Naive thymus-derived CD8-positive, alpha-beta T cell (primary cell): Measurements from ENCODE around the gene LSM12. TPM values are rescaled to one million over a fixed set of nuclear protein-coding genes. Genes with fewer than 3 reads are reported as not detected.
"Not testable (repeated sequence)": the region's sequence is repeated elsewhere in the genome, so short reads cannot be mapped to it uniquely, and the experiment has no call there.

ENCODE experiments used
- ATAC-seq, 2 donors: fragments of 150-1000 bp; cut with Tn5 transposase in 1 of 2; sonication (Bioruptor Pico), chemical (Tn5 transposase) in 1 of 2; 1 replicate in 1 of 2; 2 replicates in 1 of 2; pipeline ENCODE4 v1.10.0; 2021; ENCODE audit warnings: mild to moderate bottlenecking in 2 of 2, moderate library complexity in 2 of 2
- POLR2A ChIA-PET: fragments of 350-600 bp; sonication (Branson Sonifier 250); formaldehyde crosslinking; loops from one replicate; lab custom pipeline; 2021; ENCODE audit warnings: antibody characterized with exemption; lab: Charles Lee
- DNase-seq, 10 donors: peaks; one replicate each; pipeline versions ENCODE4 v3.0.0 to v3.0.0-alpha.2; 2020 to 2022
- H3K27ac Mint-ChIP-seq, 10 donors: one replicate each; pipeline ENCODE4 v1.8.0; 2020 to 2022; ENCODE audit warnings: mild to moderate bottlenecking in 10 of 10, mixed read lengths in 10 of 10, moderate library complexity in 4 of 10, inconsistent platforms in 1 of 10
- H3K27me3 Mint-ChIP-seq, 5 donors: one replicate each; pipeline ENCODE4 v1.8.0; 2021 to 2022; ENCODE audit warnings: mixed read lengths in 5 of 5
- H3K36me3 Mint-ChIP-seq, 3 donors: one replicate each; pipeline ENCODE4 v1.8.0; 2020 to 2022; ENCODE audit warnings: mixed read lengths in 3 of 3, mild to moderate bottlenecking in 2 of 3, inconsistent platforms in 1 of 3
- H3K4me1 Mint-ChIP-seq, 4 donors: one replicate each; pipeline ENCODE4 v1.8.0; 2021 to 2022; ENCODE audit warnings: mixed read lengths in 4 of 4
- H3K4me3 Mint-ChIP-seq, 10 donors: one replicate each; pipeline ENCODE4 v1.8.0; 2020 to 2022; ENCODE audit warnings: mild to moderate bottlenecking in 10 of 10, mixed read lengths in 10 of 10, moderate library complexity in 6 of 10, inconsistent platforms in 1 of 10
- H3K9me3 Mint-ChIP-seq, 9 donors: one replicate each; pipeline ENCODE4 v1.8.0; 2020 to 2022; ENCODE audit warnings: mixed read lengths in 9 of 9, mild to moderate bottlenecking in 3 of 9, inconsistent platforms in 1 of 9, moderate library complexity in 1 of 9
- polyA plus RNA-seq, 3 donors: library from polyadenylated mRNA; unstranded; fragments of 300-500 nt; fragmentation: Illumina TruSeq; gene quantifications; one replicate each; pipeline ENCODE4 v1.2.3, GENCODE V29; 2021
- total RNA-seq, 8 experiments: library from RNA in 2 of 8; stranded (reverse) in 2 of 8; gene quantifications; one replicate each; pipeline ENCODE4 v1.2.3 and lab custom pipeline; 2021 to 2026

LSM12 gene
- total and polyA plus RNA-seq, 5 experiments from 2014 or later = 33.3 to 82.6 (median 63.4) TPM

DNA sequence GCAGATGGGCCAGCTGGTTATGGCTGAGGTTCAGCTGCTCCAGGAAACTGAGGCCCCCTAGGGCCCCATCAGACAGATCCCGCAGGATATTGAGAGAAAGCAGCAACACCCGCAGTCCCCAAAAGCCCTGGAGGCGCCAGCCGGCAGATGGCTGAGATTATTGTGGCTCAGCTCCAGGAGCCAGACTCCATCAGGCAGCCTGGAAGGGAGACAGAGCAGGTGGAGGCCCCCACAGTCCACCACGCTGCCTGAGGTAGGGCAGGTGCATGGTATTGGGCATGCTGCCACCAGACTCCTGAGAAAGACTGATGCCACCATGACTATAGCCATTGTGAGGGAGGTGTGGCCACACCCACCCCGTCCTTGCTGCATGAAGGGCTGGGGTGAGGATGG is 42.2 kb downstream of the LSM12 start:
- Mint-ChIP-seq H3K4me1 (no peaks in the 10 kb centered on the region), H3K27me3 (no peaks in the 10 kb centered on the region), H3K27ac (no peak overlapping the region), H3K36me3 (peaks cover 0 to 5% (median 0%) of the 10 kb centered on the region in 3 donors), H3K4me3 (no peak overlapping the region), H3K9me3 (no peaks in the 10 kb centered on the region)
- DNase-seq (no peak), ATAC-seq (no peak)
- POLR2A ChIA-PET = no interaction called here

DNA sequence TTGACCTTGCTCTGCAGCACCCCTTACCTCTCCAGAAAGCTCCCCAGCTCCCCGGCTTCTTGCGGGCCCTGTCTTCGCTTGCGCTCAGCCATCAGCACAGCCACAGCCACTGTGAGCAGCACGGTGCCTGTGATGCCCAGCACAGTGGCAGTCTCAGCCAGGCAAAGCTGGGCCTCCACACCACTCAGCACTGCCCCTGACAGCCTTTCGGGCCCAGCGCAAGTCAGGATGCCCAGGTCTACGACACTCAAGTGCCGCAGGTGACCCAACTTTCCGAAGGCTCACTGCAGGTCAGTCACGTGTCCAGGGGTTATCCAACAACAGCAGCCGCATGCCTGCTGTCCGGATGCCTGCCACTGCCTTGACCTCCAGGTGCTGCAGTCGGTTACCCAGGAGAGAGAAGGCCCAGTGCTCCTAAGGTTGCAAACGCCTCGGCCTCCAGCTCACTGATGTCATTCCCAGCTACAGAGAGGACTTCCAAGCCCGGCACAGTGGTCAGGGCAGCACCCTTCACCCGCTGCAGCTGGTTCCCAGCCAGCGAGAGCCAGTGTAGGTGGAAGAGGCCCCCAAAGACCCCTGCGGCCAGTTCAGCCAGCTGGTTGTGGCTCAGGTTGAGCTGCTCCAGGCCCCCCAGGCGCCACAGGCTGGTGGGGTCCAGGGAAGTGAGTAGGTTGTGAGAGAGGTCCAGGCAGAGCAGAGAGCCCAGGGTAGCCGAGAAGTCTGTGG is 42.8 kb downstream of the LSM12 start:
- Mint-ChIP-seq H3K36me3 (peaks cover 0 to 5% (median 0%) of the 10 kb centered on the region in 3 donors), H3K4me1 (no peaks in the 10 kb centered on the region), H3K27ac (peak overlapping the region in 1 of 10 donors; percentile 61), H3K27me3 (no peaks in the 10 kb centered on the region), H3K9me3 (no peaks in the 10 kb centered on the region), H3K4me3 (no peak overlapping the region)
- no peak for ATAC-seq
- DNase-seq = no peak
- POLR2A ChIA-PET = no interaction called here

DNA sequence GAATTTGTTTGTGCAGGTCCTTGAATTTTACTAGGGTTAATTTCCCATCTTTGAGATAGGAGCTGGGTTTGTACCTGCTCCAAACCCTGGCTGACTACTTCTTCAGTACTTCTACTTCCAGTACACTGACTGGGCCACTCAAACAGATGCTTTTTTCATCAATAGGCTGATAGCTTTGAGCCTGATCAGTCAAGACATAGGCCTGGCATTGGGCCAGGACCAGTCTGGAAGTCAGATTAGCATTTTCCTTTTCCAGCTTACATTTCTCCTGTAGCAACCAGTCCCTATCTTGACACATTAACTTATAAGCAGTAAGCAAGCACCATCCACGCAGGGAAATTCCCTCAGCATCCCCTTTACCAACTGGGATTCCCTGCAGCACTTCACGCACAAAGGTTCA is 44.2 kb downstream of the LSM12 start:
- no peak overlapping the region for H3K4me3 Mint-ChIP-seq

DNA sequence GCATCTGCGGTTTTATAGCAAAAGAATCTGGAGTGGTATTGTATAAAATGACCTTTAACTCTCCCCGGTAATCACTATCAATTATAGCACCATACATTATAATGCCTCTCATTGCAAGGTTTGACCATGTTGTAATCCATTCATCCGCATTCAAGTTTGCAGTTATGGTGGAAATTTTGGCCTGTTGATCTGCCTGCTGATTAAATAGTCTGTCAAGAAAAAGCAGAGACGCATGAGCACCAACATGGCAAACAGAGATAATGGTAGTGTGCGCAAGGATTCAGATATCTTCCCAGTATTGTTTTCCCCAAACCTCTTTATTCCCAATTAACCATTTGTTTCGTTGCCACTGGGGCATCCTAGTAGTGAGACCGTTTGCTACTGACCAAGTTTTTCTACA is 45.2 kb downstream of the LSM12 start:
- ATAC-seq, H3K4me1 Mint-ChIP-seq, POLR2A ChIA-PET, DNase-seq, H3K4me3 Mint-ChIP-seq, H3K36me3 Mint-ChIP-seq, H3K27ac Mint-ChIP-seq, H3K9me3 Mint-ChIP-seq, H3K27me3 Mint-ChIP-seq: not testable (repeated sequence)

More for the DNA sequence above, 44.2 kb downstream of the LSM12 start:
- Mint-ChIP-seq H3K4me1 (no peaks in the 10 kb centered on the region), H3K9me3 (no peaks in the 10 kb centered on the region), H3K27me3 (no peaks in the 10 kb centered on the region), H3K36me3 (peaks cover 0 to 3% (median 0%) of the 10 kb centered on the region in 3 donors), H3K27ac (peak overlapping the region in 1 of 10 donors; percentile 4)
- POLR2A ChIA-PET = no interaction called here
- no peak for DNase-seq
- ATAC-seq = no peak

DNA sequence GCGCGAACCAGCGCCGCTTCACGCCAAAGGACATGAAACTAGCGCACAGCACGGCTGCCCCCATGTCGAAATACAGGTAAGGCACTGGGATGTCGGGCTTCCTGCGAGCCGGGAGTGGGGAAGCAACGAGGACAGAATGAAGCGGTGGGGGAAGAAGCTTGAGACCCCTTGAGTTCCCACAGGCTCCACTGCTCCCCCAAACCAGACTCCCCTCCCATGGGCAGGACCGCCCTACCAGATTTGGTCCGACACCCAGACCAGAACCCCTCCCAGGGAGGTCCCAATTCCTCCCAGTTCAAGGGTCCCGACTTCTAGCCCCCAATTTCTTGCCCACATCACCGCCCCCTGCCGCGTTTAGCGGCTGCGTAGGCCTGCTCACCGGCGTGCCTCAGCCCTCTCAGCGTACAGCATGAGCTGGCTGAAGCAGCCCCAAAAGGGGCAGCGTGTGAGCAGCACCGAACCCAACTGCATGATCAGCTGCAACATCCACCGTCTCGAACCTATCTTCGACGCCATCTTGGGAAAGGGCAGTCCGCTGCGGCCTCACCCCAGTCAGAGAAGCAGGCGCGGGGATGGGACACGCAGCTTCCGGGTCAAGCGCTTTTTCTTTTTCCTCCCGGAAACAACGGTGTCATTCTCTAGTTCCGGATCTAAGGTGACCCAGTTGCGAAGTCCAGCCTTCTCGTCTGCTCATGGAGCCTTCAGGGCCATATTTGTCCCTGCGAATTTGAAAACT is 51.9 kb downstream of the LSM12 start, which contains the start of gene TMEM101:
Gene TMEM101, minus strand, starts transcription at position 527 of the 736 bp plus-strand sequence. Its CDS starts 11 bp downstream, at position 516.
- POLR2A ChIA-PET = interaction anchor here (0.9 to 1.2 kb wide), 6 partner anchors 9 to 647 kb away, joined by 3 to 8 read pairs (median 3); partner anchors contain the start of genes G6PC3 and TMUB2
- Mint-ChIP-seq H3K4me1 (peaks cover 9 to 20% (median 17%) of the 10 kb centered on the region in 4 donors), H3K9me3 (no peaks in the 10 kb centered on the region), H3K27ac (peak within 1 kb of the TSS; percentile 87 to 99 (median 96)), H3K36me3 (peaks cover 0 to 17% (median 10%) of the 10 kb centered on the region in 3 donors), H3K4me3 (peak within 1 kb of the TSS; percentile 94 to 100 (median 99)), H3K27me3 (no peaks in the 10 kb centered on the region)
- DNase-seq (peak; percentile 76 to 94 (median 86)), ATAC-seq (peak; percentile 99 to 100)

DNA sequence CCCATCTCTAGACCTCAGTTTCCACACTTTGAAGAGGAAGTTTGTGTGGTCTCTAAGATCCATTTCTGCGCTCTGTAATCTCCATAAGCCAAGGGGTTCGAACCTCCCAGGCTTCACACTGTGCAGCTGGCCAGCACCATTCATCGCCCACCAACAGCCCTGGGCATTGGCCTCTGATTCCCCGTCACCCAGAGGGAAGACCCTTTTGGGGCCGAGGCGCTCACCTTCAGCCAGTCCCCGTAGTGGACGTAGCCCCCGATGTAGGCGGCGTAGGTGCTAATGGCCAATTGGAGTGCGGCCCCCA is 52.4 kb downstream of the LSM12 start:
- POLR2A ChIA-PET = interaction anchor here (0.9 to 1.0 kb wide), 3 partner anchors 52 to 646 kb away, joined by 3 read pairs; partner anchors contain the start of gene G6PC3
- H3K27me3 Mint-ChIP-seq = no peaks in the 10 kb centered on the region
- peak overlapping the region; percentile 94 to 100 (median 99) for H3K4me3 Mint-ChIP-seq
- H3K27ac Mint-ChIP-seq = peak overlapping the region in 8 of 10 donors; percentile 87 to 99 (median 94)
- H3K9me3 Mint-ChIP-seq = no peaks in the 10 kb centered on the region
- peaks cover 0 to 22% (median 11%) of the 10 kb centered on the region in 3 donors for H3K36me3 Mint-ChIP-seq
- H3K4me1 Mint-ChIP-seq = peaks cover 9 to 20% (median 17%) of the 10 kb centered on the region in 4 donors
- ATAC-seq (no peak), DNase-seq (no peak)

DNA sequence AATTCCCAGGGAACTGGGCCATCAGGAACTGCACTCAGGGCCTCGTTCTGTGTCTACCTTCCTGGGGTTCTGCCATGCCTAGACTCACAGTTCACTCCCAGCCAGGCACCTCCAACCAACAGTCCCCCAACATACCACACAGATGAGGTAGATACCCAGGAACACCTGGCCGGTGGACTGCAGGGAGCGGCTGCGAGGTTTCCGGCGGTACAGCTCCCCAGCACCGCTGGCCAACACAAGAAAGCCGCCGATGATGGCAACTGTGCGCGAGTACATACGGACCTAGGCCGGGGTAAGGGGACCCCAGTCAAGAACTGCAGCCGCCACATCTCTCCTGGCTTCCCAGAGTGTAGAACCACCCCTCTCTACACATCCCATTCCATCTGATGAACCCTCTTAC is 53.6 kb downstream of the LSM12 start:
- Mint-ChIP-seq H3K27ac (peak overlapping the region in 1 of 10 donors; percentile 58), H3K4me1 (peaks cover 14 to 27% (median 24%) of the 10 kb centered on the region in 4 donors), H3K9me3 (no peaks in the 10 kb centered on the region), H3K27me3 (peaks cover 0 to 4% (median 0%) of the 10 kb centered on the region in 5 donors), H3K36me3 (peaks cover 0 to 22% (median 11%) of the 10 kb centered on the region in 3 donors), H3K4me3 (peak overlapping the region in 8 of 10 donors; percentile 29 to 94 (median 64))
- POLR2A ChIA-PET = no interaction called here
- DNase-seq = no peak
- ATAC-seq = no peak

DNA sequence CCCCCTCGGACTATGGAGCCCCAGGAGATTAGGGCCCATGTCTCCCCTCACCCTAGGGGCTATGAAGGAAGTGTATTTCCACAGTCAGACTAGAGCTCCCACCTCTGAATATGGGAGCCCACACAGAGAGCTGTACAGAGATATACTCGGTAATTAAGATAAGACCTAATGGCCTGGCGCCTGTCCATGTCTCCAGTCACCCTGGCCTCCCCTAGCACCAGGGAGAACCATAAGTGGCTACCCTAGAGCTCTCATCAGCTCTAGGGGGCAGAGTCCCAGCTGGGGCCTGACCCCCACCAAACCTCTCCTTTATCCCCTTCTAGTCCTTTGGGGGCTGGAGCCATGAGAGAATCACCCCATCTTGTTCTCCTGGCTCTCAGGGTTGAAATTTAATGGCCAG is 54.1 kb downstream of the LSM12 start:
- Mint-ChIP-seq H3K36me3 (peaks cover 0 to 22% (median 11%) of the 10 kb centered on the region in 3 donors), H3K4me1 (peaks cover 16 to 30% (median 28%) of the 10 kb centered on the region in 4 donors), H3K4me3 (peak overlapping the region in 1 of 10 donors; percentile 45)

DNA sequence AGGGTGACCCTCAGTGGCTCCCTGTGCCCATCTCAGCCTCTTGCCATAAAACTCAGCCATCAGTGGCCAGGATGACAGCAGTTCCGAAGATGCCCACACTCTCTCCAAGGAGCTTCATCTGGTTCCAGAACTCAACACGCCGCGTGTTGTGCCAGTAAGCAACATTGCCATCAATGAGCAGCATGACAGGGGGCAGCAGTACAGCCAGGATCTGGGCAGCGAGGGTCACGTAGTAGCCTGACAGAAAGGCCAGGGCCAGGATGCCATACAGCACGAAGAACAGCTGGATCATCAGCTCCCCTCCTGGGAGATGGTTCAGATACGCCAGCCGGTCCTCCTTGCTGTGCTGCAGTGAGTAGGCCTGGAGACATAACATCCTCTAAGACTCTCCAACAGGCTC is 54.6 kb downstream of the LSM12 start:
- DNase-seq (no peak), ATAC-seq (no peak)
- POLR2A ChIA-PET = no interaction called here
- H3K4me3 Mint-ChIP-seq = peak overlapping the region in 1 of 10 donors; percentile 7
- H3K4me1 Mint-ChIP-seq = peaks cover 18 to 34% (median 30%) of the 10 kb centered on the region in 4 donors
- no peaks in the 10 kb centered on the region for H3K9me3 Mint-ChIP-seq
- peaks cover 0 to 22% (median 11%) of the 10 kb centered on the region in 3 donors for H3K36me3 Mint-ChIP-seq
- H3K27ac Mint-ChIP-seq = no peak overlapping the region
- peaks cover 0 to 6% (median 0%) of the 10 kb centered on the region in 5 donors for H3K27me3 Mint-ChIP-seq

More for the DNA sequence above, 54.1 kb downstream of the LSM12 start:
- Mint-ChIP-seq H3K9me3 (no peaks in the 10 kb centered on the region), H3K27me3 (peaks cover 0 to 6% (median 0%) of the 10 kb centered on the region in 5 donors), H3K27ac (peak overlapping the region in 1 of 10 donors; percentile 58)
- ATAC-seq (no peak), DNase-seq (no peak)
- POLR2A ChIA-PET = no interaction called here

DNA sequence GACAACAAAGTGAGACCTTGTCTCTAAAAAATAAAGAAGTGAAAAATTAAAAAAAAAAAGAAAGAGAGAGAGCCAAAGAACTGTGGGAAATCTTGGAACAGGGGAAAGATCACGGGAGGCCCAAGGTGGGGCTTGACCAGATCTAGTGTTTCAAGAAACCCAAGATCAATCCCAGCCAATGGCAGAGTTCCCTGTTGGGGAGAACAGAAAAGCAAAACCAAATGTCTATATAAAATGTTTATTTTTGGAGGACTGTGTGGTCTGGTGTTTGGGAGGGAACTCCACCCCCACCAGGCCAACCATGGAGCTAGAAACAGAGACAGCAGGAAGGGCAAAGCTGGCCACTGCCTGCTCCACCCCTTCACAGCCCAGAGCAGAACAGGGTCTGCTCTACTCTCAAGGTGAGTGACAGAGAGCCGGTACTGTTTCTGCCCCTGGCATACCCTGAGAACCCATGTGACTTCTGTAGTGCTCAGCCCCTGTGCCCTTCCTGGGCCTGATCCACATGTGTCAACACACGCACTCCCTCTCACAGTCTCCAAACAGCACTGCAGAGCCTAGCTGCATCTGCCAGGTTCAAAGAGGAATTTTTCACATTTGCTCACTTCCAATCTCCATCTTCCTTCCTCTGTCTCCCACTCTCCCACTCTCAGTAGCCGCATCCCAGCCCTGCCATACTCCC is 55.4 kb downstream of the LSM12 start:
- DNase-seq (no peak), ATAC-seq (no peak)
- POLR2A ChIA-PET = no interaction called here
- H3K27me3 Mint-ChIP-seq = peaks cover 0 to 8% (median under 1%) of the 10 kb centered on the region in 5 donors
- H3K9me3 Mint-ChIP-seq = no peaks in the 10 kb centered on the region
- H3K4me1 Mint-ChIP-seq = peaks cover 20 to 39% (median 37%) of the 10 kb centered on the region in 4 donors
- H3K36me3 Mint-ChIP-seq = peaks cover 0 to 22% (median 11%) of the 10 kb centered on the region in 3 donors
- no peak overlapping the region for H3K27ac Mint-ChIP-seq
- H3K4me3 Mint-ChIP-seq = peak overlapping the region in 1 of 10 donors; percentile 9

DNA sequence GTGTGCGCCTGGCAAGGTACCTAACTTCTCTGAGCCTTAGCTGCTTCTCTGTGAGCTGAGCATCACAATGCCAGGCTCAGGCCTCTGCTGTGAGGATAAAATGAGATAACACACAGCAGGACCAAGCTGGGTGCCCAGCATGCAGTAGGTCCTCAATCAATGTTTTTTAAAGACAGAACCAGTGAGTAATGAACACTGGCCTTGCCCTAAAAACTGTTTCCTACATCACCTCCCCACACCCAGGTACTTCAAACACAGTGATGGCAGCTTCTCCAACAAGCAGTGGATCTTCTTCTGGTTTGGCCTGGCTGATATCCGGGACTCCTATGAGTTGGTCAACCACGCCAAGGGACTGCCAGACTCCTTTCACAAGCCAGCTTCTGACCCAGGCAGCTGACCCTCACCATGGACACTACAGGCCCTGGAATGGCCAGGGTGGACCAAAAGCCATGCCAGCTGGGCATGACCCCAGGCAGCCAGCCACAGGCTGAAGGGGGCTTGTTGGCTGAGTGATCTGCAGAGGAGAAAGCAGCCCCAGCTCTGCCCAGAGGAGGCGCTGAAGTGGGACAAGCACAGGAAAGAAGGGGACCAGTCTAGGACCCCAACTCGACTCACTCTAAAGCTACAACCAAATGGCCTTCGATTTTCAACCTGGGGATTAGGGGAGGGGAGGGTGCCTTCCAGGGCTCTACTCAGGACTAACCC is 58.1 kb downstream of the LSM12 start:
- no peaks in the 10 kb centered on the region for H3K9me3 Mint-ChIP-seq
- peak overlapping the region; percentile 78 to 91 (median 89) for H3K4me3 Mint-ChIP-seq
- H3K27me3 Mint-ChIP-seq = peaks cover 0 to 11% (median 2%) of the 10 kb centered on the region in 5 donors
- H3K27ac Mint-ChIP-seq = peak overlapping the region in 8 of 10 donors; percentile 22 to 83 (median 63)
- H3K36me3 Mint-ChIP-seq = peaks cover 0 to 22% (median 11%) of the 10 kb centered on the region in 3 donors
- POLR2A ChIA-PET = interaction anchor here (1.0 kb wide), 1 partner anchor 524 kb away, joined by 4 read pairs; the partner anchor contains the start of gene DHX8
- DNase-seq (no peak), ATAC-seq (no peak)
- peaks cover 18 to 31% (median 29%) of the 10 kb centered on the region in 4 donors for H3K4me1 Mint-ChIP-seq
